H1 (cell line): ENCODE results near the gene SH3RF3. TPM values are rescaled to one million over a fixed set of nuclear protein-coding genes. Genes with fewer than 3 reads are reported as not detected.

Experiments used
- KDM5A ChIP-seq: fragments of 200-600 bp; IDR thresholded peaks from 2 replicates; pipeline ENCODE4 v1.7.1; 2012; ENCODE audit warnings: mild to moderate bottlenecking, low read length, inconsistent platforms, mixed read lengths
- PHF8 ChIP-seq: fragments of 200-600 bp; sonication (generic); conservative IDR thresholded peaks from 2 replicates; pipeline ENCODE4 v1.7.1; 2012; ENCODE audit warnings: low read depth, mild to moderate bottlenecking, inconsistent platforms, low read length, moderate library complexity
- RNF2 ChIP-seq: fragments of 200-900, 300-1000 bp; sonication (generic); IDR thresholded peaks from 2 replicates; pipeline ENCODE4 v1.7.1; 2016; ENCODE audit warnings: borderline replicate concordance, low read depth, mild to moderate bottlenecking, antibody characterized with exemption, low read length; ENCODE audit not compliant: poor library complexity, severe bottlenecking; ENCODE audit errors: missing control alignments
- YY1 ChIP-seq: IDR thresholded peaks from 2 replicates; pipeline ENCODE4 v1.6.1; 2011; ENCODE audit warnings: low read depth, mild to moderate bottlenecking, low read length
- polyA plus RNA-seq, 7 experiments: library from polyadenylated mRNA; depleted of rRNA in 3 of 7; stranded (reverse) in 5 of 7; unstranded in 2 of 7; fragments of >200 nt in 5 of 7; fragments of 200-250 nt in 2 of 7; gene quantifications; 1 replicate in 5 of 7; 2 replicates in 1 of 7; 4 replicates in 1 of 7; pipeline versions ENCODE4 v1.2.1 to v1.2.3, GENCODE V29; 2011 to 2013; ENCODE audit warnings: missing spikeins in 2 of 7, mixed read lengths in 2 of 7
- total RNA-seq: library from RNA; stranded (reverse); fragmentation: NEBNext Ultra II Directional; extraction: Animal tissue kit (Norgen Biotek cat#: 25700); gene quantifications from 2 replicates; pipeline ENCODE4 v1.2.1, GENCODE V29; 2021

SH3RF3 gene
- total and polyA plus RNA-seq, 2 of the 8 experiments (the other 6 are each of a cell fraction or from before 2014, with no cell fraction given): 0.11 to 0.65 TPM

GRCh38 chr2:109287413-109287812 lies 158.4 kb downstream of the SH3RF3 start (continued):
- TF ChIP-seq KDM5A: no peak
- TF ChIP-seq PHF8: no peak
- TF ChIP-seq YY1: no peak
- TF ChIP-seq RNF2: no peak
- TF ChIP-seq, all 59 proteins: peak for 0
